HepG2 (cell line): ENCODE measurements around the gene GJA3. TPM values are rescaled to one million over a fixed set of nuclear protein-coding genes. Genes with fewer than 3 reads are reported as not detected.

Source experiments
- BCL3 ChIP-seq: sonication (generic); formaldehyde crosslinking; IDR thresholded peaks from 2 replicates; pipeline ENCODE4 v1.5.1; 2020; ENCODE audit warnings: mild to moderate bottlenecking, missing genetic modification reagents, moderate library complexity
- BRF2 ChIP-seq: sonication (generic); formaldehyde crosslinking; IDR thresholded peaks from 2 replicates; pipeline ENCODE4 v1.8.1; 2022; ENCODE audit warnings: mild to moderate bottlenecking, missing genetic modification reagents
- EP300 ChIP-seq, 3 experiments: sonication (generic) in 1 of 3; formaldehyde crosslinking in 1 of 3; IDR thresholded peaks; 2 replicates each; pipeline versions ENCODE4 v1.5.1 to v1.6.1; 2011 to 2020; ENCODE audit warnings: low read depth in 2 of 3, low read length in 2 of 3, borderline replicate concordance in 1 of 3, improper control_type of control experiment in 1 of 3, mild to moderate bottlenecking in 1 of 3, missing genetic modification reagents in 1 of 3, moderate library complexity in 1 of 3
- FOSL2 ChIP-seq: sonication (generic); formaldehyde crosslinking; IDR thresholded peaks from 2 replicates; pipeline ENCODE4 v1.4.0; 2020; ENCODE audit warnings: missing genetic modification reagents
- GRHL1 ChIP-seq: sonication (generic); formaldehyde crosslinking; conservative IDR thresholded peaks from 2 replicates; pipeline ENCODE4 v1.8.0; 2022; ENCODE audit warnings: missing genetic modification reagents
- IRF9 ChIP-seq: sonication (generic); formaldehyde crosslinking; IDR thresholded peaks from 2 replicates; pipeline ENCODE4 v1.8.0; 2022; ENCODE audit warnings: missing genetic modification reagents, mild to moderate bottlenecking, borderline replicate concordance
- MXD4 ChIP-seq: IDR thresholded peaks from 2 replicates; pipeline ENCODE4 v1.6.1; 2016; ENCODE audit warnings: mild to moderate bottlenecking, missing biosample characterization, missing genetic modification reagents
- SAP130 ChIP-seq: IDR thresholded peaks from 2 replicates; pipeline ENCODE4 v1.6.1; 2016; ENCODE audit warnings: low read depth
- SRSF4 ChIP-seq: fragments of 200-400 bp; formaldehyde crosslinking; IDR thresholded peaks from one replicate; pipeline ENCODE4 v1.6.1; 2018; ENCODE audit warnings: mild to moderate bottlenecking, low read depth, low read length, moderate library complexity; ENCODE audit not compliant: poor library complexity, severe bottlenecking
- ZNF17 ChIP-seq: sonication (generic); formaldehyde crosslinking; IDR thresholded peaks from 2 replicates; pipeline ENCODE4 v1.5.0; 2020; ENCODE audit warnings: mild to moderate bottlenecking, missing genetic modification reagents
- ZNF318 ChIP-seq: sonication (generic); formaldehyde crosslinking; IDR thresholded peaks from 2 replicates; pipeline ENCODE4 v1.4.0; 2020; ENCODE audit warnings: mild to moderate bottlenecking, missing genetic modification reagents
- ZNF737 ChIP-seq: sonication (generic); formaldehyde crosslinking; IDR thresholded peaks from 2 replicates; pipeline ENCODE4 v1.5.0; 2020; ENCODE audit warnings: missing genetic modification reagents, mild to moderate bottlenecking, borderline replicate concordance
- polyA plus RNA-seq, 8 experiments: library from polyadenylated mRNA; depleted of rRNA in 3 of 8; stranded (reverse) in 7 of 8; unstranded in 1 of 8; fragments of >200 nt; fragmentation: Illumina TruSeq in 4 of 8; extraction: Trizol in 4 of 8; gene quantifications; 2 replicates each; pipeline versions ENCODE4 v1.2.1 to v1.2.3, GENCODE V29; 2011 to 2016; ENCODE audit warnings: low read depth in 4 of 8, missing spikeins in 1 of 8, mixed read lengths in 1 of 8; ENCODE audit not compliant: insufficient read depth in 1 of 8
- total RNA-seq, 5 experiments: library from RNA; depleted of rRNA; stranded (reverse); fragments of >200 nt; fragmentation: Illumina TruSeq; extraction: Trizol; gene quantifications; 2 replicates each; pipeline ENCODE4 v1.2.3, GENCODE V29; 2016; ENCODE audit warnings: low read depth in 1 of 5

The GJA3 gene
- total and polyA plus RNA-seq, 2 of the 13 experiments (the other 11 are each of a cell fraction or from before 2014, with no cell fraction given) = 0.04 TPM

- peak; percentile 85; the same call in 1 of the 2 replicates for TF ChIP-seq BCL3 (CRISPR knock-in tag)
- TF ChIP-seq ZNF318 = no peak
- TF ChIP-seq GRHL1 (CRISPR knock-in tag) = no peak
- no peak; the same call in 1 of the 2 replicates for TF ChIP-seq FOSL2 (CRISPR knock-in tag)
- peak; percentile 36; the same call in 1 of the 2 replicates for TF ChIP-seq MXD4 (CRISPR knock-in tag)
- TF ChIP-seq IRF9 (CRISPR knock-in tag) = 0 out of 2 replicates have a peak, but pooled peaks have one; percentile 67
- 0 out of 2 replicates have a peak, but pooled peaks have one; percentile 39 for TF ChIP-seq ZNF737 (CRISPR knock-in tag)
- TF ChIP-seq BRF2 (CRISPR knock-in tag) = peak; percentile 37; the same call in 1 of the 2 replicates
- no peak for TF ChIP-seq SRSF4
- TF ChIP-seq ZNF17 (CRISPR knock-in tag) = no peak
- TF ChIP-seq SAP130 (CRISPR knock-in tag) = peak; percentile 79
- TF ChIP-seq EP300 (IDR thresholded peaks at IDR 0.05; ENCODE audit: low read depth in 2 of 2, low read length in 2 of 2) = 0 out of 4 replicates have a peak, but pooled peaks of 1 of the 2 experiments have one; percentile 15
- no peak for TF ChIP-seq EP300 (CRISPR knock-in tag; IDR thresholded peaks at IDR 0.05; ENCODE audit: borderline replicate concordance)
Measured at GRCh38 chr13:20127562-20128458, 33.0 kb downstream of the GJA3 start (continued).
